Measurements from ENCODE around the gene LHFPL6.

The LHFPL6 gene

DNA sequence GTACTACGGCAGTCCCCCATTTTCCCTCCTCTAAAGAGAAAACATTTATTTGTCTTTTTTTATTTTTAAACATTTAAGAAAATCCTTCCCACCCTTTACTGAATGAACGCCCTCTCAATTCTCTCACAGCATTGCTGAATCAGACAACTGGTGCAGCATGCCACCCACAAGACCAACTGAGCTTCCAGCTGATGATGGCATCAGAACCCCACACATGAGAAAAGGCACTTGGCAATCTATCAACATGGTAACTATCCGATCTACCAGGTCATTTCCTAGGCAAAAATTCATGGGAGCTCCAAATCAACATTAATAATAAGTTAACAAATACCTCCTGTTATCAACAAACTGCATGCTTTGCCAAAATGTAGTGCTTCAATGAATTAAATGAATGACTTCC lies 43.1 kb downstream of the LHFPL6 start:
- TF ChIP-seq, protein P1, sequence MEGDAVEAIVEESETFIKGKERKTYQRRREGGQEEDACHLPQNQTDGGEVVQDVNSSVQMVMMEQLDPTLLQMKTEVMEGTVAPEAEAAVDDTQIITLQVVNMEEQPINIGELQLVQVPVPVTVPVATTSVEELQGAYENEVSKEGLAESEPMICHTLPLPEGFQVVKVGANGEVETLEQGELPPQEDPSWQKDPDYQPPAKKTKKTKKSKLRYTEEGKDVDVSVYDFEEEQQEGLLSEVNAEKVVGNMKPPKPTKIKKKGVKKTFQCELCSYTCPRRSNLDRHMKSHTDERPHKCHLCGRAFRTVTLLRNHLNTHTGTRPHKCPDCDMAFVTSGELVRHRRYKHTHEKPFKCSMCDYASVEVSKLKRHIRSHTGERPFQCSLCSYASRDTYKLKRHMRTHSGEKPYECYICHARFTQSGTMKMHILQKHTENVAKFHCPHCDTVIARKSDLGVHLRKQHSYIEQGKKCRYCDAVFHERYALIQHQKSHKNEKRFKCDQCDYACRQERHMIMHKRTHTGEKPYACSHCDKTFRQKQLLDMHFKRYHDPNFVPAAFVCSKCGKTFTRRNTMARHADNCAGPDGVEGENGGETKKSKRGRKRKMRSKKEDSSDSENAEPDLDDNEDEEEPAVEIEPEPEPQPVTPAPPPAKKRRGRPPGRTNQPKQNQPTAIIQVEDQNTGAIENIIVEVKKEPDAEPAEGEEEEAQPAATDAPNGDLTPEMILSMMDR (IDR thresholded peaks at IDR 0.05; ENCODE audit: low read depth, low read length) = no peak
- DNase-seq (ENCODE audit: extremely low read depth, low read depth) = no peak

DNA sequence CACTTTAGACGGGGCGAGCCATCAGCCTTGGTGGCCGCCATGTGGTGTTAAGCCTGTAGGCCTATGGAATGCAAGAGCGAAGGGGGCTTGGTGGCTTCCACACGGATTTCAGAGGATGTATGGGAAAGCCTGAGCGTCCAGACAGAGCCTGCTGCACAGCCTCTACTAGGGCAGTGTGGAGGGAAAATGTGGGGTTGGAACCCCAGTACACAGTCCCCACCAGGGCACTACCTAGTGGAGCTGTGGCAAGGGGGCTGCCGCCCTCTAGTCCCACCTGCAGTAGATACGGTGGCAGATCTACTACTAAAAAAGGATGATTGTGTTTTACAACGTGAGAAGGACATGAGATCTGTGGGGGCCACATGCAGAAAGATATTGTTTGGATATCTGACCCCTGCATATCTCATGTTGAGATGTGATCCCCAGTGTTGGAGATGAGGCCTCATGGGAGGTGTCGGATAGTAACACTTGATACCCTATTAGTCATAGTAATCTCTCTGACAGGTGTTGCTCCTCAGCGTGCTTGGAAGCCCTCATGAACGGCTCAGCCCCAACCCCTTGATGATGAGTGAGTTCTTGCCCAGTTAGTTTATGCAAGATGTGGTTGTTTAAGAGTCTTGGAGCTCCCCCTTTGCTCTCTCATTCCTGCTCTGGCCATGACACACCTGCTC lies 45.6 kb downstream of the LHFPL6 start:
- DNase-seq (ENCODE audit: extremely low read depth, low read depth) = no peak
- TF ChIP-seq, protein P1 (IDR thresholded peaks at IDR 0.05; ENCODE audit: low read depth, low read length) = no peak

DNA sequence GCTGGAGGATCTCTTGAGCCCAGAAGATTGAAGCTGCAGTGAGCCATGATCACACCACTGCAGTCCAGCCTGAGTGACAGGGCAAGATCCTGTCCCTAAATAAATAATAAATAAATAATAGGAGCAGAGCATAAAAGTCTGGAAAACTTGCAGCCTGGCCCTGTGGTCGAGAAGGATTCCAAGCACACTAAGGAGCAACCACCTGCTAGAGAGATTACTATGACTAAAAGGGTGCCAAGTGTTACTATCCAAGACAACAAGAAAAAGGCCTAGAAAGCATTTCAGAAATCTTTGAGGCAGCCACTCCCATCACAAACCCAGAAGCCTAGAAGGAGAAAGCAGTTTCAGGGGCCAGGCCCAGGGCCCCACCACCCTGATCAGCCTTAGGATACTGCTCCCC lies 46.1 kb downstream of the LHFPL6 start:
- TF ChIP-seq, protein P1 (IDR thresholded peaks at IDR 0.05; ENCODE audit: low read depth, low read length) = no peak
- no peak for DNase-seq (ENCODE audit: extremely low read depth, low read depth)

DNA sequence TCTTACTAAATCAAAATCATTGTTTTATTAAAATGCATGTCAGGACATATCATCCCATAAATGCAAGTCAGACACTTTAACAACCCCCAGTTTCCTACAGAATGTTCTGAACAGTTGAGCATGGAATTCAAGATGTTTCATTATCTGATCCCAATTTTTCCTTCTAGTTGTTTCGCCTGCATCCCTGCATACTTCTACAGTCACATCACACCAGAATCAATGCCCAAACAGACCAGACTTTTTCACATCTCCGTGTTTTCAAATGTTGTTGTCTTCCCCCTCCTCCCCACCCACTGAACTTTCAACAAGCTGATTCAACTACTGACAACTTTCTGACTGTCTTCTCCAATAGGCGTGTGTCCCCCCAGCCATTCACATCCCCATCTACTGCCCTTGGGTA lies 48.6 kb downstream of the LHFPL6 start:
- DNase-seq (ENCODE audit: extremely low read depth, low read depth) = no peak

DNA sequence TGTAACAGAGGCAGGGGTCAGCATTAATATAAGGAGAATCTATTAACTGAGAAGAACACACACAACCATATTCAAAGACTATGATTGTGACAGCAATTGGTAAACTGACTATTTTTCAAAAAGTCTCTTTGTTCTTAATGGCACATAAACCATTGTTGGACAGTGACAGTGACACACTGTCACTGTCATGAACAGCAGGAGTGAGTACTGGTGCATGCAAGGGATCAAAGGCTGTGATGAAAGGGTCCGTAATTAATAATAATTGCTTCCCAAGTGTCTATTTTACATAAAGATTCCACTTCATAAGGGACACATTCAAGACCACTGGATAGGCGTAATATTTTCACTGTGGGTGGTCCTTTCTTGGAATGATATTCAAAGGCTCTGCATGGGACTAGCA lies 50.7 kb downstream of the LHFPL6 start:
- TF ChIP-seq, protein P1 (IDR thresholded peaks at IDR 0.05; ENCODE audit: low read depth, low read length) = no peak
- no peak for DNase-seq (ENCODE audit: extremely low read depth, low read depth)

More for the DNA sequence above, 48.6 kb downstream of the LHFPL6 start:
- TF ChIP-seq, protein P1 (IDR thresholded peaks at IDR 0.05; ENCODE audit: low read depth, low read length) = no peak

DNA sequence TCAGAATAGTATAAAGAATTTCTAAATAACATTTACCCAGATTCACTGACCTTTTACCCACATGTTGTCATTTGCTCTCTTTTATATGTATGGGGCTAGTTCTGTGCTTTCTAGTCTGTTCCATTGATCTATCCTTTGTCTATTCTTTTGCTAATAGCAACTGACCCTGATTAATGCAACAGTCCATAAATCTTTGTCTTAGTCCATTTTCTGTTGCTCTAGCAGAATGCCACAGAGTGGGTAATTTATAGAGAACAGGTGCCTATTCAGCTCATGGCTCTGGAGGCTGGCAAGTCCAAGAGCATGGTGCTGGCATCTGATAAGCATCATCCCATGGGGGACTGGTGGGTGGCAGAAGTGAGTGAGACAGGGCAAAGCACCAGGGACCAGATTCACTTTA lies 52.1 kb downstream of the LHFPL6 start:
- TF ChIP-seq, protein P1 (IDR thresholded peaks at IDR 0.05; ENCODE audit: low read depth, low read length) = no peak

DNA sequence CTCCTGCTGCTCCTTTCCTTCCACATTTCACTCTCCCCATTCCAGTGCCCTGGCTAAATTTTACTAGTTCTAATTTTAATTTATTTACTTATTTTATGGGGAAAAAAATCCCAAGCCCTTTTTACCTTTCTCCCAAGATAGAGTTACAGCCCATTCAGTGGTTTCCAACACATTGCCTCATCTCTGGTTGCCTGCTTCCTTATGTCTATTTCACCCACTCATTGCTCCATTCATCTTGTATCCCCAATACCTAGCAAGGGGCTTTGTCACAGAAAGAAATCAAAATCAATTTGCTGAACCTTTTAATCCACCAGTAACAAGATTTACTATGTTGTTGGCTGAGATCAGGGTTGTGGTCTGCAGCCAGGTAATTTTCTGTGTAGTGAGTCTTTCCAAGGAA lies 55.9 kb downstream of the LHFPL6 start:
- TF ChIP-seq, protein P1 (IDR thresholded peaks at IDR 0.05; ENCODE audit: low read depth, low read length) = no peak
- no peak for DNase-seq (ENCODE audit: extremely low read depth, low read depth)

More for the DNA sequence above, 52.1 kb downstream of the LHFPL6 start:
- no peak for DNase-seq (ENCODE audit: extremely low read depth, low read depth)

All from AG09319 (cell line).